GM12801 (cell line): Measurements from ENCODE around the gene LPCAT2.

Experiments used
- TF ChIP-seq, protein P1 (sequence below): IDR thresholded peaks from one replicate; pipeline ENCODE4 v1.5.1; 2011; ENCODE audit warnings: control low read depth; ENCODE audit not compliant: insufficient read length; ENCODE audit errors: extremely low read depth

LPCAT2 gene

GRCh38 chr16:55469821-55470532 is 38.9 kb upstream of the LPCAT2 start:
- TF ChIP-seq, protein P1, sequence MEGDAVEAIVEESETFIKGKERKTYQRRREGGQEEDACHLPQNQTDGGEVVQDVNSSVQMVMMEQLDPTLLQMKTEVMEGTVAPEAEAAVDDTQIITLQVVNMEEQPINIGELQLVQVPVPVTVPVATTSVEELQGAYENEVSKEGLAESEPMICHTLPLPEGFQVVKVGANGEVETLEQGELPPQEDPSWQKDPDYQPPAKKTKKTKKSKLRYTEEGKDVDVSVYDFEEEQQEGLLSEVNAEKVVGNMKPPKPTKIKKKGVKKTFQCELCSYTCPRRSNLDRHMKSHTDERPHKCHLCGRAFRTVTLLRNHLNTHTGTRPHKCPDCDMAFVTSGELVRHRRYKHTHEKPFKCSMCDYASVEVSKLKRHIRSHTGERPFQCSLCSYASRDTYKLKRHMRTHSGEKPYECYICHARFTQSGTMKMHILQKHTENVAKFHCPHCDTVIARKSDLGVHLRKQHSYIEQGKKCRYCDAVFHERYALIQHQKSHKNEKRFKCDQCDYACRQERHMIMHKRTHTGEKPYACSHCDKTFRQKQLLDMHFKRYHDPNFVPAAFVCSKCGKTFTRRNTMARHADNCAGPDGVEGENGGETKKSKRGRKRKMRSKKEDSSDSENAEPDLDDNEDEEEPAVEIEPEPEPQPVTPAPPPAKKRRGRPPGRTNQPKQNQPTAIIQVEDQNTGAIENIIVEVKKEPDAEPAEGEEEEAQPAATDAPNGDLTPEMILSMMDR = no peak

- TF ChIP-seq, protein P1 = no peak
These were observed 38.1 kb upstream of the LPCAT2 start for GRCh38 chr16:55470533-55471371.

- TF ChIP-seq, protein P1 = no peak
These were observed 37.3 kb upstream of the LPCAT2 start for GRCh38 chr16:55471448-55472097.

DNA sequence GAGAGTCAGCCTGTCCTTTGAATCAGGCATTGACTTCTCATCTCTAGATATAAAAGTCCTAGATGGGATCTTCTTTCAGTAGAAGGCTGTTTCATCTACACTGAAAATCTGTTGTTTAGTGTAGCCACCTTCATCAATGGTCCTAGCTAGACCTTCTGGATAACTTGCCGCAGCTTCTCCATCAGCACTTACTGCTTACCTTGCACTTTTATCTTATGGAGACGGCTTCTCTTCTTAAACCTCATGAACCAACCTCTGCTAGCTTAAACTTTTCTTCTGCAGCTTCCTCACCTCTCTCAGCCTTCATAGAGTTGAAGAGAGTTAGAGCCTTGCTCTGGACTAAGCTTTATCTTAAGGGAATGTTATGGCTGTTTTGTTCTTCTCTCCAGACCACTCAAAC is 35.3 kb upstream of the LPCAT2 start:
- TF ChIP-seq, protein P1 = no peak

DNA sequence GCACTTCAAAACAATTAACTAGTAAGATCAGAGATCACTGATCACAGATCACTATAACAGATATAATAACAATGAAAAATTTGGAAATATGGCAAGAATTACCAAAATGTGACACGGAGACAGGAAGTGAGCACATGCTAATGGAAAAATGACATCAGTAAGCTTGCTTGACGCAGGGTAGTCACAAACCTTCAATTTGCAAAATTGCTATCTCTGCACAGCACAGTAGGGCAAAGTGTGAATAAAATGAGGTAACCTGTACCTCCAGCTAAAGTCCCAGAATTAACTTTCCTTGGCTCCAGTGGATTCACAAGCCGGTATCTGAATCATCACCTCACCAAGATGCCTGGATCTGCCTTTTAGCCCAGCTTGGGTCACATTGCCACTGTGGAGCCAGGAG is 34.1 kb upstream of the LPCAT2 start:
- TF ChIP-seq, protein P1 = no peak

GRCh38 chr16:55475919-55476318 is 33.0 kb upstream of the LPCAT2 start:
- TF ChIP-seq, protein P1 = no peak
